ENCODE results near the gene DHRS3. TPM values are rescaled to one million over a fixed set of nuclear protein-coding genes. Genes with fewer than 3 reads are reported as not detected.

Gene DHRS3
- total RNA-seq, 3 donors from 2014 or later: 85.9 to 141 (median 90.1) TPM

DNA sequence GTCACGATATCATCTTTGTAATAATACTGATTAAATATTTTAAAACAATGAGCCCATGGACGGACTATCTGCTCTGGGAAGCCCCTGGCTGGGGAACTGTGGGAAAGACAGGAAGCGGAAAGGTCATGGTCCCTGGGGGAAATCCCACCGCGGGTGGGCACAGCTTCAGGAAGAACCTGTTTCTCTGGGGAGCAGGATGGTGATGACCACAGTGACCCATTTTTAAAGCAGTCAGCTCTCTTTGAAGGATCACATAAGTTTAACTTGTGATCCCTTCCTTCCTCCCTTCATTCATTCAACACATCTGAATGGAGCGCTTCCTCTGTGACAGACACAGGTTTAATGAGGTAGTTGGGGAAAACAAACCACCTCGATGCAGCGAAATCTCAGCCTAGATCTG is 73.0 kb downstream of the DHRS3 start:
- no peak for ATAC-seq
- TF ChIP-seq CTCF (IDR thresholded peaks at IDR 0.05): no peak

DNA sequence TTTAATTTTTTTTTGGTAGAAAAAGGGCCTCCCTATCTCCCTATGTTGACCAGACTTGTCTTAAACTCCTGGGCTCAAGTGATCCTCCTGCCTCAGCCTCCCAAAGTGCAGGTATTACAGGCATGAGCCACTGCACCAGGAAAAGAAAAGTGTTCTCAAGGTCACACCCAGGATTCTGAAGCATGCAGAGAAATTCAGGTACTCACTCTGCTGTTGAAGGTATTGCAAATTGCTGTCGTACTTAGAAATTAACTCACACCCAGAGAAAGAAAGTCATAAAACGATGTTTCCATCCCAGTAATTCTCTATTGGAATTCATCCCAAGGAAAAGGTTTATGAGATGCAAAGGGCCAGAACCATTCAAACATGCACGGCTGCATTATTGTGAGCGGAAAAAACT is 73.7 kb downstream of the DHRS3 start:
- ATAC-seq (peak; percentile 61), DNase-seq (no peak)
- H3K4me3 ChIP-seq: no peak overlapping the region
- intact Hi-C loops (cut with DNase I, micrococcal nuclease): no loop called here
- H3K4me1 ChIP-seq (ENCODE audit: low read depth): peaks cover 7% of the 10 kb centered on the region
- H3K36me3 ChIP-seq (ENCODE audit: low read depth): no peaks in the 10 kb centered on the region
- no peaks in the 10 kb centered on the region for H3K9me3 ChIP-seq
- no peak for TF ChIP-seq CTCF (IDR thresholded peaks at IDR 0.05)

More for the DNA sequence above, 73.0 kb downstream of the DHRS3 start:
- intact Hi-C loops (cut with DNase I, micrococcal nuclease): no loop called here
- Histone ChIP-seq H3K9me3 (no peaks in the 10 kb centered on the region), H3K4me1 (ENCODE audit: low read depth) (peaks cover 7% of the 10 kb centered on the region), H3K36me3 (ENCODE audit: low read depth) (no peaks in the 10 kb centered on the region), H3K4me3 (no peak overlapping the region)
- DNase-seq: no peak

- ATAC-seq: no peak
- H3K4me1 ChIP-seq (ENCODE audit: low read depth): peaks cover 5% of the 10 kb centered on the region
- TF ChIP-seq CTCF (IDR thresholded peaks at IDR 0.05): no peak
Measured at GRCh38 chr1:12543740-12544154, 74.3 kb downstream of the DHRS3 start.

GRCh38 chr1:12542616-12543592 is 75.1 kb downstream of the DHRS3 start:
- no peak overlapping the region for H3K4me3 ChIP-seq
- intact Hi-C loops (cut with DNase I, micrococcal nuclease): no loop called here
- peaks cover 5% of the 10 kb centered on the region for H3K4me1 ChIP-seq (ENCODE audit: low read depth)
- DNase-seq (no peak), ATAC-seq (no peak)
- TF ChIP-seq CTCF (IDR thresholded peaks at IDR 0.05): no peak
- no peaks in the 10 kb centered on the region for H3K9me3 ChIP-seq
- no peaks in the 10 kb centered on the region for H3K36me3 ChIP-seq (ENCODE audit: low read depth)

More at GRCh38 chr1:12543740-12544154, 74.3 kb downstream of the DHRS3 start:
- no peaks in the 10 kb centered on the region for H3K36me3 ChIP-seq (ENCODE audit: low read depth)
- no peaks in the 10 kb centered on the region for H3K9me3 ChIP-seq
- intact Hi-C loops (cut with DNase I, micrococcal nuclease): no loop called here
- DNase-seq: no peak
- H3K4me3 ChIP-seq: no peak overlapping the region

DNA sequence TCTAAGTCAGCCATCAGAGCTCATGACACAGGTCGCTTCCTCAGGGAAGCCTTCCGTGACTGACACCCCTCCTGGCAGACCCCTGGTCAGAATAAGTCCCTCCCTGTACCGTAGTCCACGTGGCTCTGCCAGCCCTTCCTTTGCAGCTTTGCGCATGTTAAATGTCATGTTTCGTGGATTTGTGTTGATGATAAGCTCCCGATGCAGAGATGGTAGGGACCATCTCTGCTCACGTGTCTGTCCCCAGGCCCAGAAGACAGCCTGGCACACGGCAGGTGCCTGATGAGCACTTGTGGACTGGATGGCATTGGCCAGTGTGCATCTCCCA is 75.9 kb downstream of the DHRS3 start:
- H3K36me3 ChIP-seq (ENCODE audit: low read depth): no peaks in the 10 kb centered on the region
- DNase-seq (no peak), ATAC-seq (no peak)
- H3K4me3 ChIP-seq: no peak overlapping the region
- H3K4me1 ChIP-seq (ENCODE audit: low read depth): peaks cover 5% of the 10 kb centered on the region
- intact Hi-C loops (cut with DNase I, micrococcal nuclease): no loop called here
- H3K9me3 ChIP-seq: no peaks in the 10 kb centered on the region
- no peak for TF ChIP-seq CTCF (IDR thresholded peaks at IDR 0.05)

Measured in mucosa of descending colon (tissue), 3 donors.